K562 (cell line): ENCODE results near the gene ZNF775. TPM values are rescaled to one million over a fixed set of nuclear protein-coding genes. Genes with fewer than 3 reads are reported as not detected.

Experiments
- ATAC-seq: fragments of 200-7000 bp; cut with Tn5 transposase; 3 replicates; pipeline ENCODE4 v1.9.1; 2020; ENCODE audit warnings: moderate library complexity
- BruUV-seq: library from RNA; stranded (reverse); fragments of 400-500 nt; replicated peaks from 2 replicates; lab custom pipeline; 2021; lab: Mats Ljungman, UMichigan
- CTCF ChIA-PET: fragments of 300-600 bp; formaldehyde crosslinking; extraction: SDS; loops from one replicate; lab custom pipeline; 2021; ENCODE audit warnings: low intra/inter-chr PET ratio; lab: Yijun Ruan, JAX
- POLR2A ChIA-PET: fragments of 300-600, 350-650 bp; sonication (Branson Sonifier 250); formaldehyde crosslinking; extraction: SDS; loops from one replicate; lab custom pipeline; 2021; ENCODE audit warnings: antibody characterized with exemption, inconsistent platforms; lab: Yijun Ruan, JAX
- DNase-seq, 4 experiments: peaks; one replicate each; pipeline versions ENCODE4 v3.0.0 to v3.0.0-alpha.2; 2011 to 2018; ENCODE audit warnings: low spot score in 3 of 4, mixed read lengths in 3 of 4; ENCODE audit errors: extremely low read depth in 1 of 4
- FAIRE-seq: peaks from 2 replicates; lab custom pipeline; 2011; peaks lifted over from hg19 to GRCh38; lab: Jason Lieb, UNC
- H2AFZ ChIP-seq: 2 replicates; pipeline ENCODE4 v1.6.0; 2011; ENCODE audit warnings: low read depth, low read length, control low read depth, inconsistent platforms
- H3K27ac ChIP-seq: fragments of 200-600 bp; 3 replicates; pipeline ENCODE4 v1.8.0; 2011; ENCODE audit warnings: low read depth, mild to moderate bottlenecking, control low read depth, inconsistent platforms, low read length, moderate library complexity, mixed read lengths; ENCODE audit errors: extremely low read depth
- H3K27me3 ChIP-seq, 2 experiments: fragments of 300-600 bp in 1 of 2; 2 replicates in 1 of 2; 3 replicates in 1 of 2; pipeline versions ENCODE4 v1.6.0 to v1.8.0; 2011; ENCODE audit warnings: inconsistent platforms in 2 of 2, low read length in 2 of 2, mild to moderate bottlenecking in 1 of 2, mixed read lengths in 1 of 2, moderate library complexity in 1 of 2; ENCODE audit not compliant: control insufficient read depth in 2 of 2, insufficient read depth in 2 of 2
- H3K36me3 ChIP-seq: fragments of 300-600 bp; 3 replicates; pipeline ENCODE4 v1.8.0; 2011; ENCODE audit warnings: mild to moderate bottlenecking, low read length, inconsistent platforms; ENCODE audit not compliant: control insufficient read depth, insufficient read depth
- H3K4me1 ChIP-seq, 2 experiments: fragments of 200-600 bp in 1 of 2; replicated peaks in 1 of 2; 2 replicates in 1 of 2; 3 replicates in 1 of 2; pipeline versions ENCODE4 v1.5.1 to v1.8.0; 2011; ENCODE audit warnings: inconsistent platforms in 2 of 2, low read length in 2 of 2, mild to moderate bottlenecking in 1 of 2, mixed read lengths in 1 of 2, moderate library complexity in 1 of 2; ENCODE audit not compliant: control insufficient read depth in 2 of 2, insufficient read depth in 2 of 2
- H3K4me2 ChIP-seq: 2 replicates; pipeline ENCODE4 v1.6.1; 2011; ENCODE audit warnings: low read length, control low read depth, inconsistent platforms, mixed read lengths; ENCODE audit not compliant: insufficient read depth
- H3K4me3 ChIP-seq: fragments of 200-600 bp; sonication (generic), shearing (Covaris generic); 2 replicates; pipeline ENCODE4 v1.5.1; 2016; ENCODE audit warnings: control low read depth, inconsistent platforms
- H3K79me2 ChIP-seq: fragments of 200-600 bp; 3 replicates; pipeline ENCODE4 v1.8.0; 2011; ENCODE audit warnings: low read length, inconsistent platforms; ENCODE audit not compliant: control insufficient read depth, insufficient read depth
- H3K9ac ChIP-seq, 2 experiments: 2 replicates each; pipeline versions ENCODE4 v1.6.0 to v1.6.1; 2011; ENCODE audit warnings: low read depth in 2 of 2, low read length in 2 of 2, control low read depth in 1 of 2, inconsistent platforms in 1 of 2, mild to moderate bottlenecking in 1 of 2, mixed read lengths in 1 of 2; ENCODE audit not compliant: insufficient read depth in 1 of 2
- H3K9me1 ChIP-seq: one replicate; pipeline ENCODE4 v1.6.0; 2011; ENCODE audit warnings: inconsistent platforms, mild to moderate bottlenecking, low read length, moderate library complexity; ENCODE audit not compliant: control insufficient read depth, insufficient read depth
- H3K9me3 ChIP-seq: replicated peaks from 2 replicates; pipeline ENCODE4 v1.5.1; 2011; ENCODE audit warnings: low read depth, low read length, inconsistent platforms; ENCODE audit not compliant: control insufficient read depth, insufficient read depth
- H4K20me1 ChIP-seq: replicated peaks from 2 replicates; pipeline ENCODE4 v1.6.1; 2011; ENCODE audit warnings: low read length, inconsistent platforms, mixed read lengths; ENCODE audit not compliant: control insufficient read depth, insufficient read depth
- CEBPG ChIP-seq, 3 experiments: fragments of 200-800 bp in 1 of 3; sonication (Bioruptor generic) in 1 of 3; sonication (generic) in 1 of 3; formaldehyde crosslinking in 1 of 3; IDR thresholded peaks in 2 of 3; conservative IDR thresholded peaks in 1 of 3; 2 replicates each; pipeline versions ENCODE4 v1.6.1 to v1.8.0; 2016 to 2022; ENCODE audit warnings: missing compliant biosample characterization in 2 of 3, missing genetic modification characterization in 2 of 3, mild to moderate bottlenecking in 1 of 3, missing genetic modification reagents in 1 of 3
- CREB3 ChIP-seq: fragments of 450-650 bp; conservative IDR thresholded peaks from 2 replicates; pipeline ENCODE4 v1.6.1; 2016; ENCODE audit warnings: missing genetic modification characterization, low read depth, mild to moderate bottlenecking, missing compliant biosample characterization, moderate library complexity
- FIP1L1 ChIP-seq: fragments of 200-400 bp; formaldehyde crosslinking; IDR thresholded peaks from 2 replicates; pipeline ENCODE4 v1.6.1; 2018; ENCODE audit warnings: mild to moderate bottlenecking, low read depth, low read length; ENCODE audit not compliant: poor library complexity, severe bottlenecking
- HMGN3 ChIP-seq: IDR thresholded peaks from 2 replicates; pipeline ENCODE4 v1.6.1; 2011; ENCODE audit warnings: borderline replicate concordance, low read depth, mild to moderate bottlenecking, mixed read lengths, low read length; ENCODE audit not compliant: insufficient read length; ENCODE audit errors: extremely low read depth
- HNRNPK ChIP-seq: fragments of 200-400 bp; formaldehyde crosslinking; IDR thresholded peaks from one replicate; pipeline ENCODE4 v1.6.1; 2018; ENCODE audit warnings: mild to moderate bottlenecking, low read depth, low read length; ENCODE audit not compliant: poor library complexity, severe bottlenecking
- MCM3 ChIP-seq: fragments of 450-650 bp; IDR thresholded peaks from 2 replicates; pipeline ENCODE4 v1.6.1; 2016
- MYNN ChIP-seq, 2 experiments: sonication (generic); formaldehyde crosslinking in 1 of 2; IDR thresholded peaks; 2 replicates each; pipeline versions ENCODE4 v1.5.0 to v1.6.1; 2016 to 2020; ENCODE audit warnings: antibody characterized with exemption in 1 of 2, missing genetic modification reagents in 1 of 2
- PHB ChIP-seq: fragments of 250-450 bp; sonication (Bioruptor Pico); IDR thresholded peaks from 2 replicates; pipeline ENCODE4 v1.5.0; 2021
- POLR2B ChIP-seq: fragments of 450-650 bp; IDR thresholded peaks from 2 replicates; pipeline ENCODE4 v1.6.1; 2018; ENCODE audit warnings: low read depth; ENCODE audit not compliant: partially characterized antibody
- RB1 ChIP-seq: fragments of 450-650 bp; IDR thresholded peaks from 2 replicates; pipeline ENCODE4 v1.6.1; 2017; ENCODE audit warnings: low read depth, mild to moderate bottlenecking
- SMAD2 ChIP-seq: fragments of 150-350 bp; IDR thresholded peaks from 2 replicates; pipeline ENCODE4 v1.6.1; 2014; ENCODE audit warnings: low read depth, mild to moderate bottlenecking, low read length
- ZNF668 ChIP-seq: fragments of 250-450 bp; sonication (Bioruptor Pico); IDR thresholded peaks from 2 replicates; pipeline ENCODE4 v1.8.0; 2022; ENCODE audit warnings: mild to moderate bottlenecking, inconsistent platforms
- WGBS: fragments of 100-300 bp; shearing (Covaris generic); methylation state at CpG from one replicate; pipeline ENCODE4 v1.1.6; 2016; ENCODE audit warnings: low coverage, mixed read lengths; ENCODE audit not compliant: insufficient coverage; ENCODE audit errors: missing lambda C conversion rate; 5-methylcytosine and 5-hydroxymethylcytosine counted together
- in situ Hi-C: fragments of 300-500 bp; cut with MboI; formaldehyde crosslinking; loops from 4 replicates; pipeline ENCODE4 v1.15.0; 2018; ENCODE audit warnings: inconsistent platforms, mixed read lengths
- intact Hi-C: fragments of 100-400 bp; cut with micrococcal nuclease; formaldehyde crosslinking; loops from 2 replicates; pipeline ENCODE4 v1.14.2; 2022
- polyA plus RNA-seq, 8 experiments: library from polyadenylated mRNA; depleted of rRNA in 4 of 8; stranded (reverse) in 5 of 8; unstranded in 3 of 8; fragments of >200 nt; fragmentation: Nextera tagmentation in 2 of 8; fragmentation: Illumina TruSeq in 1 of 8; extraction: Ambion mirVana in 2 of 8; extraction: Trizol in 1 of 8; gene quantifications; 2 replicates each; pipeline versions ENCODE4 v1.2.1 to v1.2.3, GENCODE V29; 2011 to 2014; ENCODE audit warnings: inconsistent platforms in 1 of 8, missing spikeins in 1 of 8
- total RNA-seq, 7 experiments: library from RNA; depleted of rRNA in 6 of 7; stranded (reverse); fragments of >200 nt in 6 of 7; fragmentation: Illumina TruSeq in 2 of 7; extraction: Trizol in 2 of 7; gene quantifications; 2 replicates each; pipeline versions ENCODE4 v1.2.1 to v1.2.3, GENCODE V29; 2011 to 2021; ENCODE audit warnings: low replicate concordance in 1 of 7
- TF ChIP-seq, protein P1 (sequence below), 2 experiments: fragments of 450-650 bp in 1 of 2; sonication (generic) in 1 of 2; formaldehyde crosslinking in 1 of 2; IDR thresholded peaks in 1 of 2; conservative IDR thresholded peaks in 1 of 2; 2 replicates each; pipeline versions ENCODE4 v1.6.1 to v1.8.1; 2016 to 2023; ENCODE audit warnings: mild to moderate bottlenecking in 2 of 2, moderate library complexity in 2 of 2, inconsistent platforms in 1 of 2, missing genetic modification reagents in 1 of 2
- TF ChIP-seq, protein P2 (sequence below): sonication (generic); formaldehyde crosslinking; IDR thresholded peaks from 2 replicates; pipeline ENCODE4 v1.8.1; 2022; ENCODE audit warnings: missing genetic modification reagents
- TF ChIP-seq, protein P3 (sequence below): fragments of 250-450 bp; sonication (Bioruptor Pico); IDR thresholded peaks from 2 replicates; pipeline ENCODE4 v1.4.0; 2020; ENCODE audit warnings: mild to moderate bottlenecking

The ZNF775 gene
- total and polyA plus RNA-seq, 9 of the 15 experiments (the other 6 are each of a cell fraction or from before 2014, with no cell fraction given) = 0.04 to 18.7 (median 4.9) TPM

DNA sequence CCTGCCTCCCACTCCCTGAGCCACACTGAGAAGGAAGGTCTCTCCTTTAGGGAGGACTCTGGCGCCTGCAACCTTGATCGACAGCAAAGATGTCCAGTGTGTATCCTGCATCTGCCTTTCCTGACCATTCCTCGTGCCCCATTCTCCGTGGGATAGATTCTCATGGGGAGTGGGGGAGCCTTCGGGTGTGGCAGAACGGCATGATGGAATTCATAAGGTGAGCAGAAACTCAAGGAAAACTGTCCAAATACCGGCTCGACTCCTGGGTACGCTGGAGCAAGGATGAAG, 37.1 kb upstream of the ZNF775 start:
- Histone ChIP-seq H3K36me3 (peaks cover 10% of the 10 kb centered on the region; the same call in 1 of the 3 replicates), H3K4me1 (peaks cover 0 to 31% of the 10 kb centered on the region in 2 experiments; a peak in 3 of 5 replicates), H3K27me3 (peaks cover 11 to 21% of the 10 kb centered on the region in 2 experiments; a peak in 4 of 5 replicates), H2AFZ (peak overlapping the region; percentile 3; the same call in 1 of the 2 replicates), H3K4me3 (no peak overlapping the region), H3K79me2 (no peaks in the 10 kb centered on the region), H4K20me1 (peaks cover 5% of the 10 kb centered on the region; the same call in 1 of the 2 replicates), H3K9ac (peak overlapping the region in 1 of 2 experiments; percentile 5; a peak in 1 of 4 replicates), H3K9me1 (no peaks in the 10 kb centered on the region), H3K27ac (no peak overlapping the region), H3K9me3 (no peaks in the 10 kb centered on the region), H3K4me2 (no peak overlapping the region)
- intact Hi-C loops = no loop called here
- in situ Hi-C loops = no loop called here
- DNase-seq (no peak), FAIRE-seq (no peak), ATAC-seq (no peak)
- WGBS = 23% methylated on average over 9 of the region's 9 CpGs
- ChIA-PET CTCF (no interaction called here), POLR2A (interaction anchor here (0.6 to 1.4 kb wide), 3 partner anchors 10 to 350 kb away, joined by 3 to 6 read pairs (median 4); no protein-coding TSS in a partner anchor)
- BruUV-seq = no TSS peak
- TF ChIP-seq POLR2B = no peak
- TF ChIP-seq, protein P1, sequence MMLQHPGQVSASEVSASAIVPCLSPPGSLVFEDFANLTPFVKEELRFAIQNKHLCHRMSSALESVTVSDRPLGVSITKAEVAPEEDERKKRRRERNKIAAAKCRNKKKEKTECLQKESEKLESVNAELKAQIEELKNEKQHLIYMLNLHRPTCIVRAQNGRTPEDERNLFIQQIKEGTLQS (IDR thresholded peaks at IDR 0.05) = no peak
- TF ChIP-seq, protein P1 (CRISPR knock-in tag; conservative IDR thresholded peaks at IDR 0.05) = no peak
- no peak for TF ChIP-seq CEBPG (CRISPR knock-in tag; IDR thresholded peaks at IDR 0.05)
- no peak for TF ChIP-seq CEBPG (tag; conservative IDR thresholded peaks at IDR 0.05 in 1 of 2, IDR thresholded peaks at IDR 0.05 in 1 of 2)
- no peak for TF ChIP-seq PHB (CRISPR knock-in tag)
- TF ChIP-seq MYNN (IDR thresholded peaks at IDR 0.05) = no peak
- TF ChIP-seq MYNN (CRISPR knock-in tag; IDR thresholded peaks at IDR 0.05) = no peak
- no peak for TF ChIP-seq RB1
- no peak for TF ChIP-seq ZNF668 (CRISPR knock-in tag)
- TF ChIP-seq MCM3 = no peak
- peak; percentile 1 for TF ChIP-seq HMGN3
- TF ChIP-seq SMAD2 = no peak
- TF ChIP-seq, protein P2, sequence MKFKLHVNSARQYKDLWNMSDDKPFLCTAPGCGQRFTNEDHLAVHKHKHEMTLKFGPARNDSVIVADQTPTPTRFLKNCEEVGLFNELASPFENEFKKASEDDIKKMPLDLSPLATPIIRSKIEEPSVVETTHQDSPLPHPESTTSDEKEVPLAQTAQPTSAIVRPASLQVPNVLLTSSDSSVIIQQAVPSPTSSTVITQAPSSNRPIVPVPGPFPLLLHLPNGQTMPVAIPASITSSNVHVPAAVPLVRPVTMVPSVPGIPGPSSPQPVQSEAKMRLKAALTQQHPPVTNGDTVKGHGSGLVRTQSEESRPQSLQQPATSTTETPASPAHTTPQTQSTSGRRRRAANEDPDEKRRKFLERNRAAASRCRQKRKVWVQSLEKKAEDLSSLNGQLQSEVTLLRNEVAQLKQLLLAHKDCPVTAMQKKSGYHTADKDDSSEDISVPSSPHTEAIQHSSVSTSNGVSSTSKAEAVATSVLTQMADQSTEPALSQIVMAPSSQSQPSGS (CRISPR knock-in tag) = no peak
- TF ChIP-seq, protein P3, sequence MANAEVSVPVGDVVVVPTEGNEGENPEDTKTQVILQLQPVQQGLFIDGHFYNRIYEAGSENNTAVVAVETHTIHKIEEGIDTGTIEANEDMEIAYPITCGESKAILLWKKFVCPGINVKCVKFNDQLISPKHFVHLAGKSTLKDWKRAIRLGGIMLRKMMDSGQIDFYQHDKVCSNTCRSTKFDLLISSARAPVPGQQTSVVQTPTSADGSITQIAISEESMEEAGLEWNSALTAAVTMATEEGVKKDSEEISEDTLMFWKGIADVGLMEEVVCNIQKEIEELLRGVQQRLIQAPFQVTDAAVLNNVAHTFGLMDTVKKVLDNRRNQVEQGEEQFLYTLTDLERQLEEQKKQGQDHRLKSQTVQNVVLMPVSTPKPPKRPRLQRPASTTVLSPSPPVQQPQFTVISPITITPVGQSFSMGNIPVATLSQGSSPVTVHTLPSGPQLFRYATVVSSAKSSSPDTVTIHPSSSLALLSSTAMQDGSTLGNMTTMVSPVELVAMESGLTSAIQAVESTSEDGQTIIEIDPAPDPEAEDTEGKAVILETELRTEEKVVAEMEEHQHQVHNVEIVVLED (CRISPR knock-in tag) = no peak
- no peak for TF ChIP-seq HNRNPK
- TF ChIP-seq CREB3 (tag) = no peak
- TF ChIP-seq FIP1L1 = no peak
